Liver (tissue), 9 donors: Measurements from ENCODE around the gene IFNA7. TPM values are rescaled to one million over a fixed set of nuclear protein-coding genes. Genes with fewer than 3 reads are reported as not detected.
"Not testable (repeated sequence)": the region's sequence is repeated elsewhere in the genome, so short reads cannot be mapped to it uniquely, and the experiment has no call there.

Experiments
- DNase-seq: peaks from one replicate; pipeline ENCODE4 v3.0.0-alpha.2; 2017; ENCODE audit warnings: low spot score
- H3K27ac ChIP-seq, 2 donors: one replicate each; pipeline ENCODE4 v1.7.0; 2013; ENCODE audit warnings: inconsistent platforms in 2 of 2, low read length in 2 of 2, control low read depth in 1 of 2, low read depth in 1 of 2, mild to moderate bottlenecking in 1 of 2
- H3K27me3 ChIP-seq, 4 donors: one replicate each; pipeline versions ENCODE4 v1.6.1 to v1.7.0; 2013; ENCODE audit warnings: low read length in 3 of 4, inconsistent platforms in 1 of 4, mild to moderate bottlenecking in 1 of 4, moderate library complexity in 1 of 4; ENCODE audit not compliant: control insufficient read depth in 4 of 4, insufficient read depth in 4 of 4
- H3K36me3 ChIP-seq, 4 donors: one replicate each; pipeline versions ENCODE4 v1.6.1 to v1.7.0; 2013; ENCODE audit warnings: low read length in 3 of 4, mild to moderate bottlenecking in 3 of 4, low read depth in 1 of 4, moderate library complexity in 1 of 4; ENCODE audit not compliant: control insufficient read depth in 4 of 4, insufficient read depth in 3 of 4
- H3K4me1 ChIP-seq, 4 donors: one replicate each; pipeline versions ENCODE4 v1.6.1 to v1.7.0; 2013; ENCODE audit warnings: low read length in 3 of 4, mild to moderate bottlenecking in 3 of 4, moderate library complexity in 1 of 4; ENCODE audit not compliant: control insufficient read depth in 4 of 4, insufficient read depth in 4 of 4
- H3K4me3 ChIP-seq, 3 donors: one replicate each; pipeline versions ENCODE4 v1.6.1 to v1.7.0; 2013; ENCODE audit warnings: low read length in 3 of 3, control low read depth in 1 of 3, low read depth in 1 of 3, mild to moderate bottlenecking in 1 of 3
- H3K9ac ChIP-seq, 2 donors: one replicate each; pipeline ENCODE4 v1.7.0; 2013; ENCODE audit warnings: low read length in 2 of 2, mild to moderate bottlenecking in 2 of 2, moderate library complexity in 2 of 2, control low read depth in 1 of 2, low read depth in 1 of 2
- H3K9me3 ChIP-seq, 4 donors: one replicate each; pipeline versions ENCODE4 v1.6.1 to v1.7.0; 2013; ENCODE audit warnings: low read length in 3 of 4; ENCODE audit not compliant: control insufficient read depth in 4 of 4
- ATF3 ChIP-seq: IDR thresholded peaks from 2 replicates; pipeline ENCODE4 v1.6.1; 2016; ENCODE audit warnings: antibody characterized with exemption
- CTCF ChIP-seq: fragments of 150-350 bp; IDR thresholded peaks from 2 replicates; pipeline ENCODE4 v1.5.1; 2017; ENCODE audit warnings: improper control_type of control experiment, low read depth, low read length; ENCODE audit not compliant: missing input control
- EGR1 ChIP-seq, 2 donors: IDR thresholded peaks; 2 replicates each; pipeline ENCODE4 v1.6.1; 2016 to 2018; ENCODE audit warnings: antibody characterized with exemption in 2 of 2, low read depth in 2 of 2
- FOXA1 ChIP-seq: IDR thresholded peaks from 2 replicates; pipeline ENCODE4 v1.6.1; 2016; ENCODE audit warnings: antibody characterized with exemption
- FOXA2 ChIP-seq: IDR thresholded peaks from 2 replicates; pipeline ENCODE4 v1.6.1; 2016; ENCODE audit warnings: antibody characterized with exemption
- GABPA ChIP-seq, 2 donors: IDR thresholded peaks in 1 of 2; conservative IDR thresholded peaks in 1 of 2; 2 replicates each; pipeline ENCODE4 v1.6.1; 2016; ENCODE audit warnings: antibody characterized with exemption in 2 of 2, mild to moderate bottlenecking in 1 of 2, moderate library complexity in 1 of 2
- HNF4A ChIP-seq, 2 donors: conservative IDR thresholded peaks; 2 replicates each; pipeline ENCODE4 v1.6.1; 2016; ENCODE audit warnings: antibody characterized with exemption in 2 of 2, mild to moderate bottlenecking in 2 of 2
- HNF4G ChIP-seq: IDR thresholded peaks from 2 replicates; pipeline ENCODE4 v1.6.1; 2016; ENCODE audit warnings: antibody characterized with exemption
- JUND ChIP-seq, 2 donors: IDR thresholded peaks; 2 replicates each; pipeline ENCODE4 v1.6.1; 2016; ENCODE audit warnings: antibody characterized with exemption in 2 of 2
- MAX ChIP-seq: IDR thresholded peaks from 2 replicates; pipeline ENCODE4 v1.6.1; 2016; ENCODE audit warnings: antibody characterized with exemption
- NR2F2 ChIP-seq: IDR thresholded peaks from 2 replicates; pipeline ENCODE4 v1.6.1; 2016; ENCODE audit warnings: antibody characterized with exemption
- RAD21 ChIP-seq, 2 donors: IDR thresholded peaks; 2 replicates each; pipeline ENCODE4 v1.6.1; 2016; ENCODE audit warnings: antibody characterized with exemption in 2 of 2, mild to moderate bottlenecking in 2 of 2
- RXRA ChIP-seq, 2 donors: IDR thresholded peaks; 2 replicates each; pipeline ENCODE4 v1.6.1; 2017 to 2018; ENCODE audit warnings: antibody characterized with exemption in 2 of 2, mild to moderate bottlenecking in 1 of 2
- SP1 ChIP-seq: IDR thresholded peaks from 2 replicates; pipeline ENCODE4 v1.6.1; 2018; ENCODE audit warnings: antibody characterized with exemption, mild to moderate bottlenecking
- TAF1 ChIP-seq: conservative IDR thresholded peaks from 2 replicates; pipeline ENCODE4 v1.6.1; 2016; ENCODE audit warnings: antibody characterized with exemption, mild to moderate bottlenecking
- YY1 ChIP-seq: IDR thresholded peaks from 2 replicates; pipeline ENCODE4 v1.6.1; 2016; ENCODE audit warnings: antibody characterized with exemption, mild to moderate bottlenecking
- WGBS: extraction: QIAGEN DNeasy Blood & Tissue Kit; methylation state at CpG from one replicate; pipeline ENCODE4 v1.1.7; 2013; 5-methylcytosine and 5-hydroxymethylcytosine counted together
- polyA plus RNA-seq, 2 donors: library from polyadenylated mRNA; stranded (reverse) in 1 of 2; unstranded in 1 of 2; fragments of 200-250 nt in 1 of 2; fragments of >200 nt in 1 of 2; fragmentation: Nextera tagmentation in 1 of 2; extraction: Ambion mirVana in 1 of 2; gene quantifications; one replicate each; pipeline versions ENCODE4 v1.2.1 to v1.2.3, GENCODE V29; 2013 to 2015
- total RNA-seq, 2 donors: library from RNA; depleted of rRNA; stranded (reverse); fragments of >200 nt; gene quantifications; one replicate each; pipeline ENCODE4 v1.2.3, GENCODE V29; 2014
- TF ChIP-seq, protein P1 (sequence below): IDR thresholded peaks from 2 replicates; pipeline ENCODE4 v1.6.1; 2016; ENCODE audit warnings: antibody characterized with exemption
- TF ChIP-seq, protein P2 (sequence below): IDR thresholded peaks from 2 replicates; pipeline ENCODE4 v1.6.1; 2016; ENCODE audit warnings: antibody characterized with exemption, mild to moderate bottlenecking
- donor health status: healthy.
- donor health status: healthy.
- donor health status: healthy.
- donor health status: healthy.
- donor health status: healthy.

Gene IFNA7
- total and polyA plus RNA-seq, 4 donors: not detected

DNA sequence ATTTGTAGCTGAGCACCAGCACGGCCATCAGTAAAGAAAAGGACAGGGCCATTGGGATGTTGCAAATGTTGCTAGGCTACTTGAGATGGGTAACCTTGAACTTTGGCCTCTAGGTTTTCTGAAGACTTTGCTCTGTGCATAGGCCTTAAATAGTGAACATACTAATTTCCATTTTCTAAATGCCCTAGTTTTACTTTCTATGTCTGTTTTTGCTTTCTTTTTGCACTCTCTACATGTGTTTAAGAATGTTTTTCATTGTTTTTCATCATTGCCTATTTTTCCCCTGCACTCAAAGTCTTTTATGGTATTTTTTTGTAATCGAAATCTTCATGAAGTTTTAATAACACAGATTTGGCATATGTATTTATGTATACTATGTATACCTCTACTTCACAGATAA is 26.1 kb upstream of the IFNA7 start, which contains the start of gene IFNA17:
Gene IFNA17 (minus strand): TSS at position 101 of the 400 bp plus-strand sequence. CDS start 49 bp downstream, at position 52.
- Histone ChIP-seq H3K4me1 (no peaks in the 10 kb centered on the region), H3K4me3 (no peak within 1 kb of the TSS), H3K27me3 (peaks cover 0 to 2% (median 0%) of the 10 kb centered on the region in 4 donors), H3K36me3 (no peaks in the 10 kb centered on the region), H3K27ac (no peak within 1 kb of the TSS), H3K9me3 (no peaks in the 10 kb centered on the region), H3K9ac (no peak within 1 kb of the TSS)
- DNase-seq: no peak
- no peak for TF ChIP-seq CTCF
- TF ChIP-seq MAX: no peak
- TF ChIP-seq RXRA (IDR thresholded peaks at IDR 0.05): no peak
- TF ChIP-seq SP1: no peak
- no peak for TF ChIP-seq RAD21 (IDR thresholded peaks at IDR 0.05)
- no peak for TF ChIP-seq HNF4G
- no peak for TF ChIP-seq GABPA (IDR thresholded peaks at IDR 0.05 in 1 of 2, conservative IDR thresholded peaks at IDR 0.05 in 1 of 2)
- no peak for TF ChIP-seq FOXA1
- TF ChIP-seq, protein P1, sequence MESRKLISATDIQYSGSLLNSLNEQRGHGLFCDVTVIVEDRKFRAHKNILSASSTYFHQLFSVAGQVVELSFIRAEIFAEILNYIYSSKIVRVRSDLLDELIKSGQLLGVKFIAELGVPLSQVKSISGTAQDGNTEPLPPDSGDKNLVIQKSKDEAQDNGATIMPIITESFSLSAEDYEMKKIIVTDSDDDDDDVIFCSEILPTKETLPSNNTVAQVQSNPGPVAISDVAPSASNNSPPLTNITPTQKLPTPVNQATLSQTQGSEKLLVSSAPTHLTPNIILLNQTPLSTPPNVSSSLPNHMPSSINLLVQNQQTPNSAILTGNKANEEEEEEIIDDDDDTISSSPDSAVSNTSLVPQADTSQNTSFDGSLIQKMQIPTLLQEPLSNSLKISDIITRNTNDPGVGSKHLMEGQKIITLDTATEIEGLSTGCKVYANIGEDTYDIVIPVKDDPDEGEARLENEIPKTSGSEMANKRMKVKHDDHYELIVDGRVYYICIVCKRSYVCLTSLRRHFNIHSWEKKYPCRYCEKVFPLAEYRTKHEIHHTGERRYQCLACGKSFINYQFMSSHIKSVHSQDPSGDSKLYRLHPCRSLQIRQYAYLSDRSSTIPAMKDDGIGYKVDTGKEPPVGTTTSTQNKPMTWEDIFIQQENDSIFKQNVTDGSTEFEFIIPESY: no peak
- no peak for TF ChIP-seq FOXA2
- TF ChIP-seq YY1: no peak
- TF ChIP-seq EGR1 (IDR thresholded peaks at IDR 0.05; ENCODE audit: low read depth in 2 of 2): no peak
- no peak for TF ChIP-seq ATF3
- no peak for TF ChIP-seq HNF4A (conservative IDR thresholded peaks at IDR 0.05)
- TF ChIP-seq JUND (IDR thresholded peaks at IDR 0.05): no peak
- TF ChIP-seq TAF1: no peak
- TF ChIP-seq NR2F2: no peak
- TF ChIP-seq, protein P2, sequence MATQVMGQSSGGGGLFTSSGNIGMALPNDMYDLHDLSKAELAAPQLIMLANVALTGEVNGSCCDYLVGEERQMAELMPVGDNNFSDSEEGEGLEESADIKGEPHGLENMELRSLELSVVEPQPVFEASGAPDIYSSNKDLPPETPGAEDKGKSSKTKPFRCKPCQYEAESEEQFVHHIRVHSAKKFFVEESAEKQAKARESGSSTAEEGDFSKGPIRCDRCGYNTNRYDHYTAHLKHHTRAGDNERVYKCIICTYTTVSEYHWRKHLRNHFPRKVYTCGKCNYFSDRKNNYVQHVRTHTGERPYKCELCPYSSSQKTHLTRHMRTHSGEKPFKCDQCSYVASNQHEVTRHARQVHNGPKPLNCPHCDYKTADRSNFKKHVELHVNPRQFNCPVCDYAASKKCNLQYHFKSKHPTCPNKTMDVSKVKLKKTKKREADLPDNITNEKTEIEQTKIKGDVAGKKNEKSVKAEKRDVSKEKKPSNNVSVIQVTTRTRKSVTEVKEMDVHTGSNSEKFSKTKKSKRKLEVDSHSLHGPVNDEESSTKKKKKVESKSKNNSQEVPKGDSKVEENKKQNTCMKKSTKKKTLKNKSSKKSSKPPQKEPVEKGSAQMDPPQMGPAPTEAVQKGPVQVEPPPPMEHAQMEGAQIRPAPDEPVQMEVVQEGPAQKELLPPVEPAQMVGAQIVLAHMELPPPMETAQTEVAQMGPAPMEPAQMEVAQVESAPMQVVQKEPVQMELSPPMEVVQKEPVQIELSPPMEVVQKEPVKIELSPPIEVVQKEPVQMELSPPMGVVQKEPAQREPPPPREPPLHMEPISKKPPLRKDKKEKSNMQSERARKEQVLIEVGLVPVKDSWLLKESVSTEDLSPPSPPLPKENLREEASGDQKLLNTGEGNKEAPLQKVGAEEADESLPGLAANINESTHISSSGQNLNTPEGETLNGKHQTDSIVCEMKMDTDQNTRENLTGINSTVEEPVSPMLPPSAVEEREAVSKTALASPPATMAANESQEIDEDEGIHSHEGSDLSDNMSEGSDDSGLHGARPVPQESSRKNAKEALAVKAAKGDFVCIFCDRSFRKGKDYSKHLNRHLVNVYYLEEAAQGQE: no peak
- 85% methylated on average over 2 of the region's 2 CpGs for WGBS

GRCh38 chr9:21217211-21217610 is 15.2 kb upstream of the IFNA7 start, which contains the start of gene IFNA16:
Gene IFNA16, minus strand, starts transcription at chr9:21217311. Its CDS starts 6 bp downstream, at chr9:21217305.
- H3K4me3 ChIP-seq, H3K9ac ChIP-seq, H3K9me3 ChIP-seq, DNase-seq, H3K4me1 ChIP-seq, H3K27me3 ChIP-seq, H3K27ac ChIP-seq, H3K36me3 ChIP-seq: not testable (repeated sequence)
- WGBS: 72% methylated on average over 1 of the region's 1 CpG
